Measurements from ENCODE around the gene HGD. TPM values are rescaled to one million over a fixed set of nuclear protein-coding genes. Genes with fewer than 3 reads are reported as not detected.
"Not testable (repeated sequence)": the region's sequence is repeated elsewhere in the genome, so short reads cannot be mapped to it uniquely, and the experiment has no call there.

The HGD gene
- polyA plus RNA-seq, 1 of the 3 experiments (the other 2 are of a cell fraction), result not detected

GRCh38 chr3:120678984-120679383 is 3.1 kb downstream of the HGD start:
- Histone ChIP-seq H3K9me3 (no peaks in the 10 kb centered on the region), H3K79me2 (ENCODE audit: insufficient read depth) (no peaks in the 10 kb centered on the region), H3K27me3 (ENCODE audit: insufficient read depth) (no peaks in the 10 kb centered on the region), H4K20me1 (ENCODE audit: insufficient read depth) (no peaks in the 10 kb centered on the region), H3K4me2 (no peak overlapping the region), H3K27ac (ENCODE audit: low read depth in 2 of 2, low read length in 1 of 2) (no peak overlapping the region), H2AFZ (ENCODE audit: low read depth) (no peak overlapping the region), H3K36me3 (replicated peaks in 1 of 2; ENCODE audit: control insufficient read depth in 1 of 2, insufficient read depth in 2 of 2, low read length in 1 of 2) (no peaks in the 10 kb centered on the region), H3F3A (replicated peaks; ENCODE audit: insufficient read depth) (no peaks in the 10 kb centered on the region), H3K4me1 (ENCODE audit: control insufficient read depth in 1 of 2, insufficient read depth in 2 of 2, low read depth in 1 of 2, low read length in 1 of 2) (peaks cover 3 to 22% of the 10 kb centered on the region in 2 experiments; a peak in 3 of 4 replicates), H3K9me2 (no peaks in the 10 kb centered on the region), H3K4me3 (ENCODE audit: low read depth in 2 of 2, low read length in 1 of 2) (no peak overlapping the region), H3K9ac (no peak overlapping the region)
- POLR2A ChIA-PET, result no interaction called here
- TF ChIP-seq EP300 (IDR thresholded peaks at IDR 0.05; ENCODE audit: borderline replicate concordance in 1 of 2, low read depth in 1 of 2, low read length in 1 of 2), result no peak
- no peak for TF ChIP-seq GABPA (IDR thresholded peaks at IDR 0.05; ENCODE audit: low read depth)
- TF ChIP-seq USF2 (IDR thresholded peaks at IDR 0.05; ENCODE audit: borderline replicate concordance, low read depth, low read length), result no peak
- no peak for TF ChIP-seq FOXM1 (IDR thresholded peaks at IDR 0.05; ENCODE audit: low read depth)
- no peak for TF ChIP-seq ELF1 (IDR thresholded peaks at IDR 0.05)
- TF ChIP-seq MXI1 (IDR thresholded peaks at IDR 0.05; ENCODE audit: low read depth, low read length), result no peak
- no peak for TF ChIP-seq USF1 (IDR thresholded peaks at IDR 0.05; ENCODE audit: borderline replicate concordance, low read depth)
- no peak for TF ChIP-seq JUND (IDR thresholded peaks at IDR 0.05)
- no peak for TF ChIP-seq RCOR1 (IDR thresholded peaks at IDR 0.05; ENCODE audit: low read length)
- no peak for TF ChIP-seq ZBTB33 (IDR thresholded peaks at IDR 0.05; ENCODE audit: borderline replicate concordance, low read depth)
- no peak for DNase-seq
- WGBS (ENCODE audit: low lambda C conversion rate), result 62% methylated on average over 3 of the region's 3 CpGs
- CTCF ChIA-PET, result interaction anchor here (0.6 to 1.0 kb wide), 3 partner anchors 20 to 120 kb away, joined by 3 to 4 read pairs (median 3); no protein-coding TSS in a partner anchor

DNA sequence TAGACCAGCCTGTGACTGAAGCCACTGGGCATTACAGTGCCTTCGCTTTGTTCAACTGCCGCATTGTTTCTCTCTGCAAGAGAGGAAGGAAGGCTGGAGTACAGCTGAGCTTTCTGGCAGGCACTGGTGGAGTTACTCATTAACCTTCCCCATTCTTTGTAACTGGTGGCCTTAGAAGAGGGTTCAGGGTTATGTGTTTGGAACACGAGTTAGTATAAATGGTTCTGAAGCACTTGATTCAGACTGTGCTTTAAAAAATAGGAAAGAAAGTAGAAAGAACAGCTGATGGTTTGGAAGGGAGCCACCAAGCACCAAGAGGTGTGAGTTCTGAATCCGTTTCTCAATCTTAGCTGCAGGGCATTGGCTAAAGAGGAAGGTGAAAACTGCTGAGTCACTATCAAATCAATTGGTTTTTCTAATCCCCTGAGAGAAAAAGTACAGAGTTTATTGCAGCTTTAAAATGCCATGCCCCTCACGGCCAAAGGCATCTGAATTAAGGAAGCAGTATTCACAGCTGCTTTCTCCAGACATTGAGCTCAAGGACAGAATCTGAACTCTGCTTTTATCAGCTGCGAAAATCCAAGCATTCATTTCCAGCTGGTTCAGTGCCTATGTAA is 3.6 kb downstream of the HGD start:
- ChIA-PET CTCF (interaction anchor here (0.6 to 1.0 kb wide), 2 partner anchors 36 to 119 kb away, joined by 3 read pairs; no protein-coding TSS in a partner anchor), POLR2A (no interaction called here)
- peaks cover 3 to 18% of the 10 kb centered on the region in 2 experiments; a peak in 3 of 4 replicates for H3K4me1 ChIP-seq (ENCODE audit: control insufficient read depth in 1 of 2, insufficient read depth in 2 of 2, low read depth in 1 of 2, low read length in 1 of 2)
- no peak for TF ChIP-seq ZBTB33 (IDR thresholded peaks at IDR 0.05; ENCODE audit: borderline replicate concordance, low read depth)
- TF ChIP-seq, protein P1, sequence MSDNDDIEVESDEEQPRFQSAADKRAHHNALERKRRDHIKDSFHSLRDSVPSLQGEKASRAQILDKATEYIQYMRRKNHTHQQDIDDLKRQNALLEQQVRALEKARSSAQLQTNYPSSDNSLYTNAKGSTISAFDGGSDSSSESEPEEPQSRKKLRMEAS (IDR thresholded peaks at IDR 0.05; ENCODE audit: low read depth), result no peak
- H3K27ac ChIP-seq (ENCODE audit: low read depth in 2 of 2, low read length in 1 of 2), result peak overlapping the region in 1 of 2 experiments; percentile 22; a peak in 1 of 4 replicates
- DNase-seq, result no peak
- H3K36me3 ChIP-seq (replicated peaks in 1 of 2; ENCODE audit: control insufficient read depth in 1 of 2, insufficient read depth in 2 of 2, low read length in 1 of 2), result no peaks in the 10 kb centered on the region
- no peak overlapping the region for H3K4me2 ChIP-seq
- no peaks in the 10 kb centered on the region for H3K9me3 ChIP-seq
- H3F3A ChIP-seq (replicated peaks; ENCODE audit: insufficient read depth), result no peaks in the 10 kb centered on the region
- 51% methylated on average over 6 of the region's 6 CpGs for WGBS (ENCODE audit: low lambda C conversion rate)
- no peaks in the 10 kb centered on the region for H4K20me1 ChIP-seq (ENCODE audit: insufficient read depth)
- no peaks in the 10 kb centered on the region for H3K79me2 ChIP-seq (ENCODE audit: insufficient read depth)
- no peaks in the 10 kb centered on the region for H3K27me3 ChIP-seq (ENCODE audit: insufficient read depth)
- H2AFZ ChIP-seq (ENCODE audit: low read depth), result no peak overlapping the region
- H3K9me2 ChIP-seq, result no peaks in the 10 kb centered on the region
- no peak overlapping the region for H3K4me3 ChIP-seq (ENCODE audit: low read depth in 2 of 2, low read length in 1 of 2)
- no peak overlapping the region for H3K9ac ChIP-seq

DNA sequence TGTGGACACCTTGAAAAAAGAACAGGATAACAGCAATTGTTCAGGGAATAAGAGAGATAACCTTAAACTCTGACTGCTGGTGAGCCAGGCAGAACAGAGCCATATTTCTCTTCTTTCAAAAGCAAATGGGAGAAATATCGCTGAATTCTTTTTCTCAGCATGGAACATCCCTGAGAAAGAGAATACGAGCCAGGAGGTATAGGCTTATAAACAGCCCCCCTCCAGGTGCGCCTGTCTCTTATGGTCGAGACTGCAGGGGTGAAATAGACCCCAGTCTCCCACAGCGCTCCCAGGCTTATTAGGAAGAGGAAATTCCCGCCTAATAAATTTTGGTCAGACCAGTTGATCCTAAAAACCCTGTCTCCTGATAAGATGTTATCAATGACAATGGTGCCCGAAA is 4.8 kb downstream of the HGD start:
- H3F3A ChIP-seq (replicated peaks; ENCODE audit: insufficient read depth); CTCF ChIA-PET; H3K4me3 ChIP-seq (ENCODE audit: low read depth in 2 of 2, low read length in 1 of 2); H4K20me1 ChIP-seq (ENCODE audit: insufficient read depth); H3K79me2 ChIP-seq (ENCODE audit: insufficient read depth); H3K9me3 ChIP-seq; H3K9me2 ChIP-seq; H3K4me1 ChIP-seq (ENCODE audit: control insufficient read depth in 1 of 2, insufficient read depth in 2 of 2, low read depth in 1 of 2, low read length in 1 of 2); H3K27me3 ChIP-seq (ENCODE audit: insufficient read depth); POLR2A ChIA-PET; H3K9ac ChIP-seq; DNase-seq; H3K36me3 ChIP-seq (replicated peaks in 1 of 2; ENCODE audit: control insufficient read depth in 1 of 2, insufficient read depth in 2 of 2, low read length in 1 of 2); H2AFZ ChIP-seq (ENCODE audit: low read depth); H3K27ac ChIP-seq (ENCODE audit: low read depth in 2 of 2, low read length in 1 of 2); H3K4me2 ChIP-seq: not testable (repeated sequence)
- 78% methylated on average over 7 of the region's 7 CpGs for WGBS (ENCODE audit: low lambda C conversion rate)

Data from SK-N-SH (cell line).